Lower leg skin (tissue), 4 donors: ENCODE results near the gene COL19A1. TPM values are rescaled to one million over a fixed set of nuclear protein-coding genes. Genes with fewer than 3 reads are reported as not detected.
"Not testable (repeated sequence)": the region's sequence is repeated elsewhere in the genome, so short reads cannot be mapped to it uniquely, and the experiment has no call there.

Experiments used
- DNase-seq, 2 donors: peaks; one replicate each; pipeline ENCODE4 v3.0.0-alpha.2; 2019; ENCODE audit warnings: low spot score in 2 of 2
- H3K4me3 ChIP-seq: fragments of 200-600 bp; sonication (generic); 2 replicates; pipeline ENCODE4 v1.5.1; 2017; ENCODE audit warnings: mild to moderate bottlenecking, low read depth; ENCODE audit not compliant: poor library complexity, severe bottlenecking
- CTCF ChIP-seq, 3 donors: fragments of 450-650 bp; IDR thresholded peaks; one replicate each; pipeline ENCODE4 v1.5.1; 2016; ENCODE audit warnings: antibody characterized with exemption in 3 of 3, mild to moderate bottlenecking in 3 of 3, moderate library complexity in 2 of 3
- POLR2A ChIP-seq, 2 donors: fragments of 450-650 bp; IDR thresholded peaks; one replicate each; pipeline ENCODE4 v1.6.1; 2016 to 2017; ENCODE audit warnings: antibody characterized with exemption in 2 of 2, mild to moderate bottlenecking in 1 of 2, moderate library complexity in 1 of 2
- WGBS, 2 donors: methylation state at CpG; one replicate each; pipeline ENCODE4 v1.1.5; 2018; 5-methylcytosine and 5-hydroxymethylcytosine counted together
- intact Hi-C: fragments of 100-400 bp; cut with DNase I; formaldehyde crosslinking; loops from one replicate; pipeline ENCODE4 v1.15.0; 2023; ENCODE audit warnings: low total_unique reads
- total RNA-seq, 4 donors: library from RNA; depleted of rRNA; stranded (reverse); fragments of >200 nt; gene quantifications; one replicate each; pipeline ENCODE4 v1.1.0, GENCODE V29; 2016

Gene COL19A1
- total RNA-seq, 4 donors from 2014 or later = 0.12 to 0.19 TPM; not detected in 2

GRCh38 chr6:69917834-69918233, 51.5 kb downstream of the COL19A1 start:
- TF ChIP-seq POLR2A (IDR thresholded peaks at IDR 0.05) (no peak), CTCF (IDR thresholded peaks at IDR 0.05) (no peak)
- intact Hi-C loops = no loop called here
- H3K4me3 ChIP-seq = no peak overlapping the region
- no peak for DNase-seq
- WGBS, 2 donors = 77 to 84% methylated on average over 1 of the region's 1 CpG

- WGBS, 2 donors = 72 to 73% methylated on average over 5 of the region's 5 CpGs
- intact Hi-C loops = no loop called here
These were observed 52.6 kb downstream of the COL19A1 start for GRCh38 chr6:69918813-69919475.

GRCh38 chr6:69921066-69921465, 54.7 kb downstream of the COL19A1 start:
- H3K4me3 ChIP-seq, DNase-seq, intact Hi-C loops: not testable (repeated sequence)
- WGBS, 2 donors = no CpG with 5 or more reads among the region's 2 CpGs

More at GRCh38 chr6:69918813-69919475, 52.6 kb downstream of the COL19A1 start:
- TF ChIP-seq POLR2A (IDR thresholded peaks at IDR 0.05) (no peak), CTCF (IDR thresholded peaks at IDR 0.05) (no peak)
- no peak overlapping the region for H3K4me3 ChIP-seq
- DNase-seq = no peak

GRCh38 chr6:69921611-69922010, 55.3 kb downstream of the COL19A1 start:
- intact Hi-C loops, DNase-seq, H3K4me3 ChIP-seq: not testable (repeated sequence)
- WGBS, 2 donors = 88 to 95% methylated on average over 22 of the region's 22 CpGs

GRCh38 chr6:69926745-69927144, 60.4 kb downstream of the COL19A1 start:
- H3K4me3 ChIP-seq = no peak overlapping the region
- TF ChIP-seq CTCF (IDR thresholded peaks at IDR 0.05) (no peak), POLR2A (IDR thresholded peaks at IDR 0.05) (no peak)
- intact Hi-C loops = no loop called here
- no peak for DNase-seq
- WGBS, 2 donors = 50 to 73% methylated on average over 1 of the region's 1 CpG

GRCh38 chr6:69933239-69933638, 66.9 kb downstream of the COL19A1 start:
- WGBS, 2 donors = 21 to 23% methylated on average over 1 of the region's 1 CpG
- DNase-seq = no peak
- TF ChIP-seq POLR2A (IDR thresholded peaks at IDR 0.05) (no peak), CTCF (IDR thresholded peaks at IDR 0.05) (no peak)

GRCh38 chr6:69935079-69935478, 68.7 kb downstream of the COL19A1 start:
- intact Hi-C loops = no loop called here
- WGBS, 2 donors = 32 to 36% methylated on average over 1 of the region's 1 CpG

More at GRCh38 chr6:69933239-69933638, 66.9 kb downstream of the COL19A1 start:
- H3K4me3 ChIP-seq = no peak overlapping the region
- intact Hi-C loops = no loop called here

More at GRCh38 chr6:69935079-69935478, 68.7 kb downstream of the COL19A1 start:
- TF ChIP-seq CTCF (IDR thresholded peaks at IDR 0.05) = no peak
- TF ChIP-seq POLR2A (IDR thresholded peaks at IDR 0.05) = no peak
- no peak for DNase-seq
- H3K4me3 ChIP-seq = no peak overlapping the region
